GM18511 (cell line): ENCODE measurements around the gene VGF.
A peak's percentile ranks its signal among the peaks of the same experiment; 100 is the strongest.
"Not testable (repeated sequence)": the region's sequence is repeated elsewhere in the genome, so short reads cannot be mapped to it uniquely, and the experiment has no call there.

Experiments used
- ATAC-seq: cut with Tn5 transposase; IDR thresholded peaks from one replicate; pipeline ENCODE4 v1.9.1; 2021; ENCODE audit warnings: mild to moderate bottlenecking, moderate library complexity; ENCODE audit not compliant: unreplicated experiment

VGF gene

GRCh38 chr7:101140339-101140699 is 25.1 kb downstream of the VGF start:
- ATAC-seq = no peak

DNA sequence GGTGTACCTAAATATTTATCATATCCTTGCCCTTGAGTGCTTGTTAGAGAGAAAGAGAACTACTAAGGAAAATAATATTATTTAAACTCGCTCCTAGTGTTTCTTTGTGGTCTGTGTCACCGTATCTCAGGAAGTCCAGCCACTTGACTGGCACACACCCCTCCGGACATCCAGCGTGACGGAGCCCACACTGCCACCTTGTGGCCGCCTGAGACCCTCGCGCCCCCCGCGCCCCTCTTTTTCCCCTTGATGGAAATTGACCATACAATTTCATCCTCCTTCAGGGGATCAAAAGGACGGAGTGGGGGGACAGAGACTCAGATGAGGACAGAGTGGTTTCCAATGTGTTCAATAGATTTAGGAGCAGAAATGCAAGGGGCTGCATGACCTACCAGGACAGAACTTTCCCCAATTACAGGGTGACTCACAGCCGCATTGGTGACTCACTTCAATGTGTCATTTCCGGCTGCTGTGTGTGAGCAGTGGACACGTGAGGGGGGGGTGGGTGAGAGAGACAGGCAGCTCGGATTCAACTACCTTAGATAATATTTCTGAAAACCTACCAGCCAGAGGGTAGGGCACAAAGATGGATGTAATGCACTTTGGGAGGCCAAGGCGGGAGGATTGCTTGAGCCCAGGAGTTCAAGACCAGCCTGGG is 27.0 kb downstream of the VGF start:
- peak; percentile 91 for ATAC-seq

DNA sequence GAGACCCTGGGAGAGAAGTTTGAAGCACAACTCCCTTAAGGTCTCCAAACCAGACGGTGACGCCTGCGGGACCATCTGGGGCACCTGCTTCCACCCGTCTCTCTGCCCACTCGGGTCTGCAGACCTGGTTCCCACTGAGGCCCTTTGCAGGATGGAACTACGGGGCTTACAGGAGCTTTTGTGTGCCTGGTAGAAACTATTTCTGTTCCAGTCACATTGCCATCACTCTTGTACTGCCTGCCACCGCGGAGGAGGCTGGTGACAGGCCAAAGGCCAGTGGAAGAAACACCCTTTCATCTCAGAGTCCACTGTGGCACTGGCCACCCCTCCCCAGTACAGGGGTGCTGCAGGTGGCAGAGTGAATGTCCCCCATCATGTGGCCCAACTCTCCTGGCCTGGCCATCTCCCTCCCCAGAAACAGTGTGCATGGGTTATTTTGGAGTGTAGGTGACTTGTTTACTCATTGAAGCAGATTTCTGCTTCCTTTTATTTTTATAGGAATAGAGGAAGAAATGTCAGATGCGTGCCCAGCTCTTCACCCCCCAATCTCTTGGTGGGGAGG is 27.6 kb downstream of the VGF start:
- ATAC-seq = no peak

- ATAC-seq = no peak
These were observed 30.9 kb downstream of the VGF start for GRCh38 chr7:101134399-101134980.

GRCh38 chr7:101133621-101134398 is 31.6 kb downstream of the VGF start:
- no peak for ATAC-seq

DNA sequence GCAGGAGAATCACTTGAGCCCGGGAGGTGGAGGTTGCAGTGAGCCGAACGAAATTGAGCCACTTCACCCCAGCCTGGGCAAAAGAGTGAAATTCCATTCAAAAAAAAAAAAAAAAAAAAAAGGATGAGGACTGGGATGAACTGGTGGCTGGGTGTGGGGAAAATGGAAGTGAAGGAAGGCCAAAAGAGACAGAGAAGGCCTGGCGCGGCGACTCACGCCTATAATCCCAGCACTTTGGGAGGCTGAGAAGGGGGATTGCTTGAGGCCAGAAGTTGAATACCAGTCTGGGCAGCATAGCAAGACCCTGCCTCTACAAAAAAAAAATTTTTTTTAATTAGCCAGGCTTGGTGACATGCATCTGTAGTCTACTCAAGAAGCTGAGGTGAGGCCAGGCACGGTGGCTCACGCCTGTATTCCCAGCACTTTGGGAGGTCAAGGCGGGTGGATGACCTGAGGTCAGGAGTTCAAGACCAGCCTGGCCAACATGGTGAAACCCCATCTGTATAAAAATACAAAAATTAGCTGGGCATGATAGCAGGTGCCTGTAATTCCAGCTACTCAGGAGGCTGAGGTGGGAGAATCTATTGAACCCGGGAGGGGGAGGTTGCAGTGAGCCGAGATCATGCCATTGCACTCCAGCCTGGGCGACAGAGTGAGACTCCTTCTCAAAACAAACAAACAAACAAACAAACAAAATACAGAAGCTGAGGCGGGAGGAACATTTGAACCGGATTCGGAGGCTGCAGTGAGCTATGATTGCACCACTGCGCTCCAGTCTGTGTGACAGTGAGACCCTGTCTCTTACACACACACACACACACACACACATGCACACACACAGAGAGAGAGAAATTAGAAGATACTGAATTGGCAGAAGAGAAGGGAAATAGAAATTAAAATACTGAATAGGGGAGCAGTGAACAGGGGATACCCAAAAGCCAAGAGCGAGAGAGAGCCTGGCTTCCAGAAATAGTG is 32.5 kb downstream of the VGF start:
- not testable (repeated sequence) for ATAC-seq

DNA sequence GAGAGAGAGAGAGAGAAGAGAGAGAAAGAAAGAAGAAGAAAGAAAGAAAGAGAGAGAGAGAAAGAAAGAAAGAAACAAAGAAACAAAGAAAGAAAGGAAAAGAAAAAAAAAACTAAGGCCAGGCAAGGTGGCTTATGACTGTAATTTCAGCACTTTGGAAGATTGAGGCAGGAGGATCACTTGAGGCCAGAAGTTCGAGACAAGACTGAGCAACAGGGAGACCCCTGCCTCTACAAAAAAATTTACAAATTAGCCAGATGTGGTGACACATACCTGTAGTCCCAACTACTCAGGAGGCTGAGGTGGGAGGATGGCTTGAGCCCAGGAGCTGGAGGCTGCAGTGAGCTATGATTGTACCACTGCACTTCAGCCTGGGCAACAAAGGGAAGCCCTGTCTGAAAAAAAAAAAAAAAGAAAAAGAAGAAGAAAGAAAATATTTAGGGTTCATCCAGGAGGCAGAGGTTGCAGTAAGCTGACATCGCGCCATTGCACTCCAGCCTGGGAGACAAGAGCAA is 35.7 kb downstream of the VGF start:
- no peak for ATAC-seq

DNA sequence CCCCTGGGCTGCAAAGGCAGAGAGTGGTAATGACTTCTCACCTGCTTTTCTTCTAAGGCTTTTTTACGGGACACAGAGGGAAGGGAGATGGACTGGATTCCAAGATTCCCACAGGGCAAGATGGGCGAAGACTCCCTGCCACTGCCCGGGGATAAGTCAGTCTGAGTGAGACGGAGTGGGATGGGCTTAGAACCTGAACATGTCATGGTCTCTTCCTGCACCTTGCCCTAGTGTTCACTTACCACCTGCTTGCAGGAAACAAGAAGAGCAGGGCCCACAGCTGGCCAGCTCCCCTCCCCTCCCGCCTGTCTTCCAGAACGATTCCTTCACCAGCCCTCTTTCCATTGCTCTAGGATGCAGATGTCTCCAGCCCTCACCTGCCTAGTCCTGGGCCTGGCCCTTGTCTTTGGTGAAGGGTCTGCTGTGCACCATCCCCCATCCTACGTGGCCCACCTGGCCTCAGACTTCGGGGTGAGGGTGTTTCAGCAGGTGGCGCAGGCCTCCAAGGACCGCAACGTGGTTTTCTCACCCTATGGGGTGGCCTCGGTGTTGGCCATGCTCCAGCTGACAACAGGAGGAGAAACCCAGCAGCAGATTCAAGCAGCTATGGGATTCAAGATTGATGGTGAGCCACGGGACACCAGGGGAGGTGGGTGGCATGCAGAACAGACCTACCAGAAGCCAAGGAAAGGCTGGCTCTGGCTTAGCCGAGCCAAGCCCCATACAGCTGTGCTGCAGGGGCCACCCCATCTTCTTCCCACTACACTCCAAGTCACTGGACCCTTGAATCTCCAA is 37.1 kb downstream of the VGF start:
- ATAC-seq = no peak

DNA sequence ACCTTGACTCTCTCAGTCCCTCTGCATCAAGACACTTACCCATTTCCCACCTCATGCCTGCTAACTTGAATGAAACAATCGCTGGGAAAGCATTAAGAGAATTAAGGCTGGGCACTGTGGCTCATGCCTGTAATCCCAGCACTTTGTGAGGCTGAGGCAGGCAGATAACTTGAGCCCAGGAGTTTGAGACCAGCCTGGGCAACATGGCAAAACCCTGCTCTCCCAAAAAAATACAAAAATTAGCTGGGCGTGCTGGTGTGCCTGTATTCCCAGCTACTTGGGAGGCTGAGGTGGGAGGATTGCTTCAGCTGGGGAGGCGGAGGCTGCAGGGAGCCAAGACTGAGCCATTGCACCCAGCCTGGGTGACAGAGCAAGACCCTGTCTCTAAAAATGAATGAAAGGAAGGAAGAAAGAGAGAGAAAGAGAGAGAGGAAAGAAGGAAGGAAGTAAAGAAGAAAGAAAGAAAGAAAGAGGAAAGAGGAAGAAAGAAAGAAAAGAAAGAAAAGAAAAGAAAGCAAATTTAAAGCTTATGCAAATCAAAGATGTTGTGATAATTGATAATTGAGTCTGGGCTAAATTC is 37.8 kb downstream of the VGF start:
- no peak for ATAC-seq

DNA sequence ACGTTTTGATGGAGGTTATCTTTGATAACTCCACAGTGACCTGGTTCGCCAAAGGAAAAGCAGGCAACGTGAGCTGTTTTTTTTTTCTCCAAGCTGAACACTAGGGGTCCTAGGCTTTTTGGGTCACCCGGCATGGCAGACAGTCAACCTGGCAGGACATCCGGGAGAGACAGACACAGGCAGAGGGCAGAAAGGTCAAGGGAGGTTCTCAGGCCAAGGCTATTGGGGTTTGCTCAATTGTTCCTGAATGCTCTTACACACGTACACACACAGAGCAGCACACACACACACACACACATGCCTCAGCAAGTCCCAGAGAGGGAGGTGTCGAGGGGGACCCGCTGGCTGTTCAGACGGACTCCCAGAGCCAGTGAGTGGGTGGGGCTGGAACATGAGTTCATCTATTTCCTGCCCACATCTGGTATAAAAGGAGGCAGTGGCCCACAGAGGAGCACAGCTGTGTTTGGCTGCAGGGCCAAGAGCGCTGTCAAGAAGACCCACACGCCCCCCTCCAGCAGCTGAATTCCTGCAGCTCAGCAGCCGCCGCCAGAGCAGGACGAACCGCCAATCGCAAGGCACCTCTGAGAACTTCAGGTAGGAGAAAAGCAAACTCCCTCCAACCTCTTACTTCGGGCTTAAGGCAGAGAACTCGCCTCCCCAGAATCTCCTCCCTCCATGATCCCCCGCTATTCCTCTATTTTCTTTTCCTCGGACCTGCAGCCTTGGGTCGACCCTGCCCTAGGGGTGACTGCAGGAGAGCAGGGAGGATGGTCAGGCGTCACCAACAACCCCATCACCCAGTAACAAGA is 38.5 kb downstream of the VGF start, which contains the start of gene SERPINE1:
SERPINE1 (plus strand) TSS at position 454 of the 809 bp plus-strand sequence. CDS start 1,290 bp downstream, outside the sequence.
- peak; percentile 72 for ATAC-seq

DNA sequence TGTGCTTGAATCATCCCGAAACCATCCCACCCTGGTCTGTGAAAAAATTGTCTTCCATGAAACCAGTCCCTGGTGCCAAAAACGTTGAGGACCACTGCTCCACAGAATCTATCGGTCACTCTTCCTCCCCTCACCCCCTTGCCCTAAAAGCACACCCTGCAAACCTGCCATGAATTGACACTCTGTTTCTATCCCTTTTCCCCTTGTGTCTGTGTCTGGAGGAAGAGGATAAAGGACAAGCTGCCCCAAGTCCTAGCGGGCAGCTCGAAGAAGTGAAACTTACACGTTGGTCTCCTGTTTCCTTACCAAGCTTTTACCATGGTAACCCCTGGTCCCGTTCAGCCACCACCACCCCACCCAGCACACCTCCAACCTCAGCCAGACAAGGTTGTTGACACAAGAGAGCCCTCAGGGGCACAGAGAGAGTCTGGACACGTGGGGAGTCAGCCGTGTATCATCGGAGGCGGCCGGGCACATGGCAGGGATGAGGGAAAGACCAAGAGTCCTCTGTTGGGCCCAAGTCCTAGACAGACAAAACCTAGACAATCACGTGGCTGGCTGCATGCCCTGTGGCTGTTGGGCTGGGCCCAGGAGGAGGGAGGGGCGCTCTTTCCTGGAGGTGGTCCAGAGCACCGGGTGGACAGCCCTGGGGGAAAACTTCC is 39.2 kb downstream of the VGF start:
- peak; percentile 52 for ATAC-seq

- no peak for ATAC-seq
These were observed 40.9 kb downstream of the VGF start for GRCh38 chr7:101124376-101125056.

DNA sequence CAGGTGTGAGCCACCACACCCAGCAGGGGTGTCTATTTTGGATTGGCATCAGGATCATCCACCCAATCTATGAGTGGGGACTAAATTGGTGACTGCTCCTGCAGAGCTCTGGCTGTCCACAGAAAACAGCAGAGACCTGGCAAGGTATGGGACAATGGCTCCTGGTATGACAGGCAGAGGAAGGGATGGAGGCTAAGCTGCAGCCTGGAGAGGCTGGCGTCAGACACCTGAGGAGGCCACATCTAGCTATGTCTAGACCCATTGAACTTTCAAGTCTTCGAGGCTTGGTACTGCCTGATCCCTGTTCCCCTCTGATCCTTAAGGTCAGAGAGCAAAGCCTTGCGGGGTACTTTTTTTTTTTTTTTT is 41.7 kb downstream of the VGF start:
- ATAC-seq = no peak

DNA sequence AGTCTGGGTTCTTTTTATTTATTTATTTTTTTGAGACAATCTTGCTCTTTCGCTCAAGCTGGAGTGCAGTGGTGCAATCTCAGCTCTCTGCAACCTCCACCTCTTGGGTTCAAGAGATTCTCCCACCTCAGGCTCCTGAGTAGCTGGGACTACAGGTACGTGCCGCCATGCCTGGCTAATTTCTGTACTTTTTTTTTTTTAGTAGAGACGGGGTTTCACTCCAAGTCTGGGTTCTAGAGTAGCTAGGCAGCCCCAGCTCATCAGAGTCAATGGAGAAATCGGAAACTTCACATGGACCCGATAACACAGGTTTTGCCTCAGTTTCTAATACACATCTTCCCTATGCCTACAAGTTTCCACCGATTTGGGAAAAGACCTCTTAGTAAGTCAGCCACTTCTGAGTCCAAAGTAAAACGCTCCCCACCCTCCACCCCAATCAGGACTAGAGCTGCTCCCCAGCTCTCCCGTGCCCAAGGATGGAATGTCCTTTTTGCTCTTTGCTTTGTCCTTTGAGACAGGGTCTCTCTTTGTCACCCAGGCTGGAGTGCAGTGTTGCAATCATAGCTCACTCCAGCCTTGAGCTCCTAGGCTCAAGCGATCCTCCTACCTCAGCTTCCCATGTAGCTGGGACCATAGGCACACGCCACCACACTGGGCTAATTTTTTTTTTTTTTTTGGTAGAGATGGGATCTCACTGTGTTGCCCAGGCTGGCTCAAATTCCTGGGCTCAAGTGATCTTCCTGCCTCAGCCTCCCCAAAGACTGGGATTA is 42.3 kb downstream of the VGF start:
- no peak for ATAC-seq

DNA sequence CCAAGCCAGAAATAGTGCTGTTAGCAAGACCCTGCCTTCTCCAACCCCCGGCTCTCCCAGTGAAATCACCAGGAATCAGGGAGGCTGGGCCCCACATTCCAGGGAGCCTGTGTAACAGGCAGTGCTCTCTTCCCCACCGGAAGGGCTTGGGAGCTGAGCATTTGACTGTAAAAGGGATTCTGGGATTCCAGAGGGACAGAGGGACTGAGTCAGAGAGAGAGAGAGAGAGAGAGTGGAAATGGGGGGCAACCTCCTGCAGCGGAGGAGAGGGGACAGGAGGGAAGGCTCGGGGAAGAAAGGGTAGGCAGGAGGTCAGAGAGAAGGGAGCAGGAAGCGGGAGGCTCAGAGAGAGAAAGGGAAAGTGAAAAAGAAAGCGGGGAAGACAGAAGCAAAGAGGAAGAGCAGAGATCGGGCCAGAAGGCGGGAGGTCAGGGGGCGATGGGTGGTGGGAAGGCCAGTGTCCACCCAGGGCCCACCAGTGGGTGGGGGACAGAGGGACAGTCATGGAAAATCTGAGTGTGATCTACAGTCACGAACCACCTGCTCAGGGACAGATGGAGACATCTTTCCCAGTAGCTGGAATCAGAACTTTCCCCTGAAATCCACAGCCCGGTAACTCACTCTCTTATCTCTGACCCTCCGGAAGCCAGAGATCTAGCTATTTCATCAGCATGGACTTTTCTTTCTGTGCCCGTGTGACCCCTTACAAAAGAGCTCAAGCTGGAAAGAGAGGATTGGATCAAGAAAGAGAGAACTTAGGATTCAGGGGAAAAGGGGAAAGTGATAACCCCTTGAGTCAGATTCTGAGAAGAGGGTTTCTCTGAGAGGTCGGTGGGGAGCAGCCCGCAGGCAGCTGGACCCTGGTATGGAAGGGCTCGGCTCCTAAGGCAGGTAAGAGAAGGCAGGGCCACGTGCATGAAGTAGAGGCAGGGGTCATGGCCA is 43.1 kb downstream of the VGF start:
- ATAC-seq = no peak

GRCh38 chr7:101121631-101121990 is 43.8 kb downstream of the VGF start:
- not testable (repeated sequence) for ATAC-seq
